CD1c-positive myeloid dendritic cell (primary cell): ENCODE data around the gene TLE1.
A peak's percentile ranks its signal among the peaks of the same experiment; 100 is the strongest.
"Not testable (repeated sequence)": the region's sequence is repeated elsewhere in the genome, so short reads cannot be mapped to it uniquely, and the experiment has no call there.

Experiments used
- DNase-seq: peaks from one replicate; pipeline ENCODE4 v3.0.0-alpha.2; 2016; ENCODE audit errors: extremely low spot score

TLE1 gene

GRCh38 chr9:81601639-81602623 is 87.4 kb downstream of the TLE1 start:
- DNase-seq, result no peak

GRCh38 chr9:81600631-81601030 is 88.7 kb downstream of the TLE1 start:
- no peak for DNase-seq

- peak; percentile 68 for DNase-seq
Measured at GRCh38 chr9:81599837-81600236, 89.5 kb downstream of the TLE1 start.

DNA sequence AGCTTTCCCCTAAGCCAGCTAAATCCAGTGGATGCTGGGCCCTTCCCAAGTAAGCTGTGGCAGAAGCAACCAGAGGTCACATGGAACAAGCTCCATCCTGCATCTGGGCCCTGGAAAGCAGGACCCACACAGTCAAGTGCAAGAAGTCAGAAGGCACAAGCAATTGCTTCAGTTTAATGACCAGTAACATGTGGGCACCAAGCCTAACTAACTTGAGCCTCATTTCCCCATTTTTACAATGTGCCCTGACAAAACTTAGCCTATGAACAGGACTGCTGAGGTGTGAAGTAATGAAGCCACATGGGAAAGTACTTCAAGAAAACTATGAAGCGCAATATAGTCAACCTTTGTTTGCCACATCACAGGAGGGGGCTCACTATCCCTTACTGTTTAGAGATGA is 90.5 kb downstream of the TLE1 start:
- peak; percentile 10 for DNase-seq

DNA sequence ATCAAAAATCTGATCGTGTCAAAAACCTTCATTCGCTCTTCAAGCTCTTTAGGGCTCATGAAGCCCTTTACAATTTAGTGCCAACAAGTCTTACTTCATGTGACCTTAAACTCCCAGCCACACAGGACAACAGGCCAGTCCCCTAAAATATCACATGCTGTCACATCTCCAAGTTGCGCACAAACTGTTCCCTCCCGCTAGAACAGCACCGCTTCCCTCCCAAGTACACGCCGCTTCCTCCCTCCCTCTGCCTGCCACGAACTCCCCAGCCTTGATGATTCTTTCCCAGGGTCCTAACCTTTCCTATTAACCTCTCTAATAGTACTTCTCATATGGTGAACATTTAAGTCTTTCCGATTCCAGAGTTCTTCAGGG is 91.2 kb downstream of the TLE1 start:
- DNase-seq, result no peak

DNA sequence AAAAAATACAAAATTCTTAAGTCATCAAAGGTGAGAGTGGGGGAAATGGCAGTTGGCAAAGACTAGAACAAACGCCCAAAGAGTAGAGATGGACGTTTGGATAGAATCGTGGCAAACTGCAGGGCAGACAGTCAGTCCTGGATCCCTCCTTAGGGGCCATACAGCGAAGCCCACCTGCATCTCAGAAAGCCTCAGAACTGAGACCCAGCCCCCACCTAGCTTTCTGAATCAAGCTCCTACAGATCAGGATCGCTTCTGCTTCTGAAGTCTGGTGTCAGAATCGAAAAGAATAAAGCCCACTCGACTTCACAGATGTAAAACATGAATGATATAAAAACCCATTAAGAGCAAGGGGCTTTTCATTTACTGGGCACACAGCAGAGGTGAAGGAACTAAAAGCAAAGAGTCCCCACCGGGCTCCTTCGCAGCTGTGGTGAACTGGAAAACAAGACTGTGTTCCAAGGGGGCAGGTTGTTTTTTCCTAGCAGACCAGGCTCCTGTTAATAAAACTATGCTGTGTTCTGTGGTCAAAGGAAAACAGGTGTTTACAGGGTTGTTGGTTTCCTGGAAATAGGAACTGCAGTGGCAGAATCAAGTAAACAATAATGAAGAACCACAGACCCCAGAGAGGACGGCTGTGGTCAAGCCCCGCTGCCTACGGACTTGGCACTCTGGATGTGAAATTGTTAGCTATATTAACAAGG is 91.8 kb downstream of the TLE1 start:
- no peak for DNase-seq

DNA sequence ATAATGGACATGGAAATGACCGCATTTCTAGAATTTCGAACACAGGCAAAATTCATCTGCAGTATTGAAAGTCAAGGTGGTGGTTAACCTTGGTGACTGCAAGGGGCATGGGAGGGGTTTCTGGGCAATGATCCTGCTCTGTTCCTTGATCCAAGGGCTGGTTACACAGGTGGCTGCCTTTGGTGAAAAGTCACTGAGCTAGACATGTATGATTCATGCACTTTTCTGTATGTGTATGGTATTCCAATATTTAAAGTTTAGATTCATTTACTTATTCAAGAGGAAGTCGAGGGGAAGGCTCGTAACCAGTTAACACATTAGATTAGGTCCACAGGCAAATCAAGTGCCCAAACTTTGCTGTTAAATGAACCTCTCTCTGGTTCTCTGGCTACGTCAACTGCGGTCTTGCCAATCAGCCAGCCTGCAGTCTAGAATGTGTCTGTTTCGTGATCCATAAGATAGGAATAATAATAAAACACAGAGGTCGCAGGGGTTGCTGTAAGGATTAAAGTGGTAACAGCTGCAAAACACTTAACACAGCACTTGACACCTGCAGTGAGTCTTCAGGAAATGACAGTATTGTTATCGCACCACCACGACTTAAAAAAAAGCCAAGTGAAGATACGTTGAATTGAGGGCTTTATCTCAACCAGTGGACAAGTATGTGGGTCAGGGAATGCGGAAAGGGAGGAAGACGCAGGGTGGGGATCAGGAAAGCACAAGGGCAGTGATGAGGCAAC is 92.5 kb downstream of the TLE1 start:
- no peak for DNase-seq

DNA sequence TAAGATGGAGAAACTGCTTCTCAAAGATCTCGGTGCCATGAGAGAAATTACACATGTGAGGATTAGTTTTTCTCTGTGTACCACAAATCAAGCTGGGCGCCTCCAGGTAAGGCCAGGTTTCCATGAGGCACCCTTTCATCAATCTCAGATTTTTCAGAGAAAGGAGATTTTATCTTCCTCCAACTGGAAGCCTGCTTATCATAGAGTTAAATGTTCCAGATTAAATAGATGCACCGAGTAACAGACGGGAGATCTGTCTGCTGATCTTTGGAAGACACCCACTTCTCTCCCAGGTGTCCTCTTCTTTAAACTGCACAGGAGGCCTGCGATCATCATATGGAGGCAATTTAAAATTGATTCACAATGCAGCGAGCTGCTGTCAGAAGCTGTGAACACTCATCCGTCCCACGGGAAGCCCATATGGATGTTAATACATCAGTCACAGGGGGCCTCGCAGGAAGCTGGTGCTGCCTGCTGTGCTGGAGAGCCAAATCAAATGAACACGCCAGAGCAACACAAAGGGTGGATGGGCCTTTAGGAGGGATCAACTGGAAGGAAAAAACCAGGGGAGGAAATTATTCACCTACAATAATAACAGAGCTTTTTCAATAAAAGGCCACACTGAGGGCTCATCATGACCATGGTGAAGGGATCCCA is 93.3 kb downstream of the TLE1 start:
- no peak for DNase-seq

DNA sequence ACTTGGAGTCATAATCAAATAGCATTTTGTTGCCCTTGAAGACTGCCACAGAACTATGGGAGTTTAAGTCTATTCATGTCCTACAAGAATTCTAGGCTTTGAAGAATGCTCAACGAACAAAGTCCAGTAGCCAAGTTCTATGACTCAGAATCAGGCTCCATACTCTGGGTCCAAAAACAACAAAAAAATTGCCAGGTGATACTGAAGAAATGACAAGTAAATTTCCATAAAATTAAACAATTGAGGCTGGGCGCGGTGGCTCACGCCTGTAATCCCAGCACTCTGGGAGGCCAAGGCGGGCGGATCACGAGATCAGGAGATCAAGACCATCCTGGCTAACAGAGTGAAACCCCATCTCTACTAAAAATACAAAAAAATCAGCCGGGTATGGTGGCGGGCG is 94.1 kb downstream of the TLE1 start:
- not testable (repeated sequence) for DNase-seq

DNA sequence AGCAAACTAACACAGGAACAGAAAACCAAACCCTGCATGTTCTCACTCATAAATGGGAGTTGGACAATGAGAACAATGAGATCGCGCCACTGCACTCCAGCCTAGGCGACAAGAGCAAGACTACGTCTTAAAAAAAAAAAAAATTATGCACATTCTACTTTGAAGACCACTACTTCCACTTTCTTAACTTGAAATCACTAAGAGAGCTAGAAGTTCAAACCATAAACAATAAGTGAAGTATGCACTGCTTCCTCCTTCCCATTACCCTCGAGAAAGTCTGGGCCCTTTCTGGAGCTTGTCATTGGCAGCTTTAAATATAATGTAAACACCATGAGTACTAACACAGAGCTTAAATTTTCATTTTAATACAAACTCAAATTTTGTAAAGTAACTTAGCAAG is 94.9 kb downstream of the TLE1 start:
- no peak for DNase-seq

- peak; percentile 55 for DNase-seq
Measured at GRCh38 chr9:81592887-81593266, 96.5 kb downstream of the TLE1 start.

DNA sequence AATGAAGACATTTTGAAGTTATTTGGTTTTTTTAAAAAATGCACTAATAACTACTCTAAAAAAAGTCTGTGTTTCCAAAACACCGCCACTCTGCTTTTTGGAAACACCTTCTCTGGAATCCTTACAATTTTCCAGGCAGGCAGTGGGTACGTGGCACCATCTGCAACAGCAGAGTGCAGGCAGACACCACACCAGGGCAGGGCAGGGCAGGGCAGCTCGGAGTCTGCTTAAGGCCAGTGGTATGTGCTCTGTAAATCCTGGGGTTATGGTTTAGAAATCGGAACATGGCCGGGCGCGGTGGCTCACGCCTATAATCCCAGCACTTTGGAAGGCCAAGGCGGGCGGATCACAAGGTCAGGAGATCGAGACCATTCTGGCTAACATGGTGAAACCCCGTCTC is 97.6 kb downstream of the TLE1 start:
- DNase-seq, result no peak

DNA sequence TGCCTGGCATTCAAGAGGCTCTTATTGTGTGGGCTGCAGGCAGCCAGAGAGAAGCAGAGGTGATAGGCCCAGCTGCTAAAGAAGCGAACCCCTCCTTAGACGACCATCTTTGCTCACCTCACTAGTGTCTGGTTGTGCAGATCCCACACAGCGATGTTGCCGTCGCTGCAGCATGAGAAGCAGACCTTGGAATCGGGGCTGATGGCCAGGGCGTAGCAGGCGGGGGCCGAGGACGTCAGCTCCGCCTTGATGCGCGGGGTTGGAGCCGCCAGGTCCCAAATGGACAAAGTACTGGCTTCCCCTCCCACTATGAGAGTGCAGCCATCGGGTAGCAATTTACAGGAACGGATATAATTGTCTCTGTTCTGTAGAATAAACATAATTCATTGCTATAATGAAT is 98.7 kb downstream of the TLE1 start:
- DNase-seq, result no peak

- no peak for DNase-seq
Measured at GRCh38 chr9:81589819-81590218, 99.5 kb downstream of the TLE1 start.

GRCh38 chr9:81589392-81589791 is 100.0 kb downstream of the TLE1 start:
- no peak for DNase-seq

DNA sequence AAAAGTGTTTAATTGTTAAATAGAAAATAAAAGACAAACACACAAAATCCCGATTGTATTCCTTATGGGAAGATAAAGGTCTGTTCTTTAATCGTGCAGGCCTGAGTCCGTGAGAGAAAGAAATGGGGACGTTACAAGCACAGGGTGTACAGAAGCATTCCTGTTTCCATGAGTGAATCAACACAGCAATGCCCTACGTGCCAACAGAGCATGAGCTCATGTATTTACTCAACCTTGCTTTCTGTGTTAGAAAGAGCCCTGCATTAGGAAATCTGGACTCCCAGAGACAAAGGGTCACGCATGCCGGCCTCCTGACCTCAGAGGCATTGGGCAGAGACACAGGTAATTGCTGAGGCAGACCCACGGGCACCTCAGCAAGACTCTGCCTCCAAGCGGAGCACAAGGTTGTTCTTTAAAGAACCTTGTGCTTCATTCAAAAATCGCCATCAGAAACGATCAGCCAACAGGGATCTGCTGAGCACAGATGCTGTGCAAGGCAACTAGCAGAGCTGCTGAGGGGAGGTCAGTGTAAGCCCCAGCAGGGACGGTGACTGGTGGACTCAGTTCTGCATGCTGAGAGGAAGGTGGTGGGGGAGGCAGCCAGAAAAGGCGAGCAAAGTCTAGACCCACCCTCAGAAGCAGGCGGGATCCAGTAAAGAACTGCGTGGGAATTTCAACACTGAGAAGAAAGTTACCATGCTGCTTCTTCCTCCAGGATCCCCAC is 101.0 kb downstream of the TLE1 start:
- no peak for DNase-seq

DNA sequence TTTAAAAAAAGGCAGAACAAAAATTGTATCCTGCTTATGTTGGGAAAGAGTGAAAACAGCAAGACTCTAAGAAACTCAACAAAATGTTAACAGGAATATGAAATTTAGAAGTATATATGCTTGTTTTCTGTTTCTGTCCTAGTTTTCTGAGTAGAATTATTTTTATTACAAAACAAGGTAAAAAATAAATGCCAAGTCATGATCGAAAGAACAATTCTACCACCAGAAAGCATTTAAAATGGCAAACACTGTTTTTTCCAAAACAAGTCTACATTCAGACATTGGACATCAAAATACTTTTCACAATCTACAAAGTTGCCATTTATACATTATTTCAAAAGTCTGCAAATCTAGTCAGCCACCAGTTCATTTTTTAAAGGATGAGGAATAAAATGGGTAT is 102.6 kb downstream of the TLE1 start:
- no peak for DNase-seq

DNA sequence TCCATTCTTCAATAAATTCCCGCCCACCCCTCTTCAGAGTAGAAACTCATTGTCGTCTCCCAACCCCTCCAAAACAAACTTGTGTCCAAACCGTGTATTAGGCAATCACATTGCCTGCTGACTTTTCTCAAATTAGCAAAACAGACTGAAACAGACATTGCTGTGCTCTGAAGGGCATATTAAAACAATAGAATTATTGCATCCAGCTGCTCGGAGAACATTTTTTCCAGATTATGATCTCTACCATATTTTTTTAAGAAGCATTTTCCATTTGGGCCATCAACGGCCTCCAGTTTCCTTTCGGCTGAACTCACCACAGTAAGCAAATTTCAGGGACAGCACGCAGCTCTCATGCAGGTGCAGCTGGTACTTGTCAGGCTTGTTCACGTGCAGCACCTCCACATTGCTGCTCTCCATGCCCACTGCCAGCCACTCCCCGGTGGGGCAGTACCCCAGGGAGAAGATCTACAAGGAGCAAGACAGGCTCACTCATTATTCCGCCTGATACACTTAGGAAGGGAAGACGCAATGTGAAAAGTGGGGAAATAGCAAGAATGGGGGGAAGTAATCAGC is 104.1 kb downstream of the TLE1 start:
- no peak for DNase-seq

- no peak for DNase-seq
Measured at GRCh38 chr9:81584099-81584498, 105.2 kb downstream of the TLE1 start.

GRCh38 chr9:81581986-81582385 is 107.4 kb downstream of the TLE1 start:
- DNase-seq, result no peak

- DNase-seq, result peak; percentile 11
Measured at GRCh38 chr9:81579381-81579780, 110.0 kb downstream of the TLE1 start.
